ENCODE results near the gene ZNRF3.
A peak's percentile ranks its signal among the peaks of the same experiment; 100 is the strongest.
"Not testable (repeated sequence)": the region's sequence is repeated elsewhere in the genome, so short reads cannot be mapped to it uniquely, and the experiment has no call there.

Gene ZNRF3

GRCh38 chr22:28883657-28883916, 215 bp downstream of the ZNRF3 start:
- no peak for DNase-seq (ENCODE audit: low read depth)
- H3K4me3 ChIP-seq (ENCODE audit: low read depth, low read length): peak overlapping the region; percentile 62

GRCh38 chr22:28883917-28884746, 760 bp downstream of the ZNRF3 start:
- H3K4me3 ChIP-seq (ENCODE audit: low read depth, low read length): peak overlapping the region; percentile 62
- no peak for DNase-seq (ENCODE audit: low read depth)

GRCh38 chr22:28884747-28885350, 1.5 kb downstream of the ZNRF3 start:
- peak overlapping the region; percentile 62 for H3K4me3 ChIP-seq (ENCODE audit: low read depth, low read length)
- no peak for DNase-seq (ENCODE audit: low read depth)

GRCh38 chr22:28885939-28886338, 2.6 kb downstream of the ZNRF3 start:
- H3K4me3 ChIP-seq (ENCODE audit: low read depth, low read length): no peak overlapping the region
- no peak for DNase-seq (ENCODE audit: low read depth)

- not testable (repeated sequence) for H3K4me3 ChIP-seq (ENCODE audit: low read depth, low read length); DNase-seq (ENCODE audit: low read depth)
Measured at GRCh38 chr22:28886679-28887078, 3.3 kb downstream of the ZNRF3 start.

GRCh38 chr22:28887725-28888459, 4.5 kb downstream of the ZNRF3 start:
- no peak for DNase-seq (ENCODE audit: low read depth)
- H3K4me3 ChIP-seq (ENCODE audit: low read depth, low read length): no peak overlapping the region

- H3K4me3 ChIP-seq (ENCODE audit: low read depth, low read length): no peak overlapping the region
- no peak for DNase-seq (ENCODE audit: low read depth)
Measured at GRCh38 chr22:28889478-28890024, 6.2 kb downstream of the ZNRF3 start.

- no peak overlapping the region for H3K4me3 ChIP-seq (ENCODE audit: low read depth, low read length)
- DNase-seq (ENCODE audit: low read depth): no peak
Measured at GRCh38 chr22:28891156-28891733, 7.9 kb downstream of the ZNRF3 start.

- H3K4me3 ChIP-seq (ENCODE audit: low read depth, low read length): no peak overlapping the region
- no peak for DNase-seq (ENCODE audit: low read depth)
Measured at GRCh38 chr22:28892175-28892731, 8.9 kb downstream of the ZNRF3 start.

GRCh38 chr22:28893810-28894209, 10.4 kb downstream of the ZNRF3 start:
- no peak overlapping the region for H3K4me3 ChIP-seq (ENCODE audit: low read depth, low read length)
- no peak for DNase-seq (ENCODE audit: low read depth)

- no peak overlapping the region for H3K4me3 ChIP-seq (ENCODE audit: low read depth, low read length)
- DNase-seq (ENCODE audit: low read depth): no peak
Measured at GRCh38 chr22:28894334-28894733, 11.0 kb downstream of the ZNRF3 start.

- DNase-seq (ENCODE audit: low read depth): no peak
- H3K4me3 ChIP-seq (ENCODE audit: low read depth, low read length): no peak overlapping the region
Measured at GRCh38 chr22:28894807-28895206, 11.4 kb downstream of the ZNRF3 start.

- DNase-seq (ENCODE audit: low read depth): no peak
- H3K4me3 ChIP-seq (ENCODE audit: low read depth, low read length): no peak overlapping the region
Measured at GRCh38 chr22:28896611-28897010, 13.2 kb downstream of the ZNRF3 start.

GRCh38 chr22:28898233-28898629, 14.9 kb downstream of the ZNRF3 start:
- DNase-seq (ENCODE audit: low read depth): no peak
- H3K4me3 ChIP-seq (ENCODE audit: low read depth, low read length): no peak overlapping the region

GRCh38 chr22:28899199-28899853, 16.0 kb downstream of the ZNRF3 start:
- no peak for DNase-seq (ENCODE audit: low read depth)
- H3K4me3 ChIP-seq (ENCODE audit: low read depth, low read length): no peak overlapping the region

- H3K4me3 ChIP-seq (ENCODE audit: low read depth, low read length): no peak overlapping the region
- DNase-seq (ENCODE audit: low read depth): no peak
Measured at GRCh38 chr22:28900379-28900925, 17.1 kb downstream of the ZNRF3 start.

GRCh38 chr22:28902490-28902889, 19.1 kb downstream of the ZNRF3 start:
- DNase-seq (ENCODE audit: low read depth): no peak
- H3K4me3 ChIP-seq (ENCODE audit: low read depth, low read length): no peak overlapping the region

- DNase-seq (ENCODE audit: low read depth): no peak
- H3K4me3 ChIP-seq (ENCODE audit: low read depth, low read length): no peak overlapping the region
Measured at GRCh38 chr22:28903080-28903479, 19.7 kb downstream of the ZNRF3 start.

GRCh38 chr22:28903729-28904128, 20.4 kb downstream of the ZNRF3 start:
- no peak for DNase-seq (ENCODE audit: low read depth)
- no peak overlapping the region for H3K4me3 ChIP-seq (ENCODE audit: low read depth, low read length)
